Measurements from ENCODE around the gene TNP2. TPM values are rescaled to one million over a fixed set of nuclear protein-coding genes. Genes with fewer than 3 reads are reported as not detected.

The TNP2 gene
- total RNA-seq, 1 donor from 2014 or later, result not detected

GRCh38 chr16:11283820-11284248 lies 14.7 kb upstream of the TNP2 start:
- H3K36me3 ChIP-seq, result no peaks in the 10 kb centered on the region
- no peaks in the 10 kb centered on the region for H3K4me1 ChIP-seq
- TF ChIP-seq CTCF (IDR thresholded peaks at IDR 0.05; ENCODE audit: borderline replicate concordance), result no peak
- DNase-seq, result no peak
- H3K4me3 ChIP-seq, result no peak overlapping the region
- no peak overlapping the region for H3K27ac ChIP-seq (replicated peaks)
- intact Hi-C loops (cut with micrococcal nuclease), result no loop called here
- no peaks in the 10 kb centered on the region for H3K9me3 ChIP-seq (replicated peaks)
- H3K27me3 ChIP-seq (ENCODE audit: low read depth), result no peaks in the 10 kb centered on the region

- no peaks in the 10 kb centered on the region for H3K36me3 ChIP-seq
- H3K27me3 ChIP-seq (ENCODE audit: low read depth), result peaks cover 7% of the 10 kb centered on the region
- DNase-seq, result no peak
- H3K4me3 ChIP-seq, result no peak within 1 kb of the TSS
- H3K27ac ChIP-seq (replicated peaks), result no peak within 1 kb of the TSS
- H3K4me1 ChIP-seq, result no peaks in the 10 kb centered on the region
- no peak for TF ChIP-seq CTCF (IDR thresholded peaks at IDR 0.05; ENCODE audit: borderline replicate concordance)
- H3K9me3 ChIP-seq (replicated peaks), result no peaks in the 10 kb centered on the region
- intact Hi-C loops (cut with micrococcal nuclease), result no loop called here
These were observed 11.7 kb upstream of the TNP2 start, which contains the start of gene PRM1 for GRCh38 chr16:11280616-11281522. TSS of gene PRM1 (minus strand) at chr16:11281330. CDS start at chr16:11281238, 92 bp downstream.

- Histone ChIP-seq H3K4me3 (no peak overlapping the region), H3K27me3 (ENCODE audit: low read depth) (peaks cover 7% of the 10 kb centered on the region), H3K36me3 (no peaks in the 10 kb centered on the region), H3K9me3 (replicated peaks) (no peaks in the 10 kb centered on the region), H3K27ac (replicated peaks) (no peak overlapping the region), H3K4me1 (no peaks in the 10 kb centered on the region)
- intact Hi-C loops (cut with micrococcal nuclease), result no loop called here
- TF ChIP-seq CTCF (IDR thresholded peaks at IDR 0.05; ENCODE audit: borderline replicate concordance), result no peak
- DNase-seq, result no peak
These were observed 9.8 kb upstream of the TNP2 start for GRCh38 chr16:11278681-11279628.

GRCh38 chr16:11277607-11278337 lies 8.6 kb upstream of the TNP2 start:
- intact Hi-C loops (cut with micrococcal nuclease), result no loop called here
- H3K27ac ChIP-seq (replicated peaks), result no peak overlapping the region
- H3K27me3 ChIP-seq (ENCODE audit: low read depth), result peaks cover 7% of the 10 kb centered on the region
- no peaks in the 10 kb centered on the region for H3K4me1 ChIP-seq
- H3K36me3 ChIP-seq, result no peaks in the 10 kb centered on the region
- H3K9me3 ChIP-seq (replicated peaks), result no peaks in the 10 kb centered on the region
- H3K4me3 ChIP-seq, result no peak overlapping the region
- DNase-seq, result no peak
- no peak for TF ChIP-seq CTCF (IDR thresholded peaks at IDR 0.05; ENCODE audit: borderline replicate concordance)
